Astrocyte (in vitro differentiated cells and primary cell): ENCODE data around the gene SPN. TPM values are rescaled to one million over a fixed set of nuclear protein-coding genes. Genes with fewer than 3 reads are reported as not detected.
"Not testable (repeated sequence)": the region's sequence is repeated elsewhere in the genome, so short reads cannot be mapped to it uniquely, and the experiment has no call there.

ENCODE experiments used
- DNase-seq: peaks from one replicate; pipeline ENCODE4 v3.0.0-alpha.2; 2010; ENCODE audit warnings: low read depth
- FAIRE-seq: peaks from 2 replicates; lab custom pipeline; 2011; peaks lifted over from hg19 to GRCh38; lab: Jason Lieb, UNC
- H2AFZ ChIP-seq: 2 replicates; pipeline ENCODE4 v1.6.0; 2012; ENCODE audit warnings: low read depth, low read length, inconsistent platforms
- H3K27ac ChIP-seq: 2 replicates; pipeline ENCODE4 v1.5.1; 2011; ENCODE audit warnings: low read depth, low read length, inconsistent platforms
- H3K27me3 ChIP-seq: 2 replicates; pipeline ENCODE4 v1.6.0; 2011; ENCODE audit warnings: low read length, inconsistent platforms; ENCODE audit not compliant: insufficient read depth
- H3K36me3 ChIP-seq: 2 replicates; pipeline ENCODE4 v1.5.1; 2011; ENCODE audit warnings: low read length, inconsistent platforms; ENCODE audit not compliant: insufficient read depth
- H3K4me1 ChIP-seq: 2 replicates; pipeline ENCODE4 v1.5.1; 2011; ENCODE audit warnings: low read length, inconsistent platforms; ENCODE audit not compliant: insufficient read depth
- H3K4me2 ChIP-seq: 2 replicates; pipeline ENCODE4 v1.6.0; 2012; ENCODE audit warnings: low read length, inconsistent platforms
- H3K4me3 ChIP-seq: 2 replicates; pipeline ENCODE4 v1.5.1; 2011; ENCODE audit warnings: low read depth, mild to moderate bottlenecking, low read length, inconsistent platforms; ENCODE audit not compliant: insufficient read depth
- H3K79me2 ChIP-seq: 2 replicates; pipeline ENCODE4 v1.6.0; 2012; ENCODE audit warnings: mild to moderate bottlenecking, low read length, inconsistent platforms; ENCODE audit not compliant: insufficient read depth
- H3K9ac ChIP-seq: 2 replicates; pipeline ENCODE4 v1.6.0; 2012; ENCODE audit warnings: mild to moderate bottlenecking, low read length, inconsistent platforms
- H3K9me3 ChIP-seq: 2 replicates; pipeline ENCODE4 v1.5.1; 2012; ENCODE audit warnings: low read depth, mild to moderate bottlenecking, low read length, inconsistent platforms; ENCODE audit not compliant: insufficient read depth
- H4K20me1 ChIP-seq: 2 replicates; pipeline ENCODE4 v1.6.0; 2012; ENCODE audit warnings: low read length, inconsistent platforms; ENCODE audit not compliant: insufficient read depth
- H3K27ac Mint-ChIP-seq: one replicate; pipeline ENCODE4 v1.8.0; 2021; ENCODE audit warnings: mild to moderate bottlenecking, mixed read lengths; ENCODE audit not compliant: unreplicated experiment
- H3K27me3 Mint-ChIP-seq: one replicate; pipeline ENCODE4 v1.8.0; 2021; ENCODE audit warnings: low read depth, mixed read lengths; ENCODE audit not compliant: unreplicated experiment
- H3K36me3 Mint-ChIP-seq: one replicate; pipeline ENCODE4 v1.8.0; 2021; ENCODE audit warnings: low read depth, mixed read lengths; ENCODE audit not compliant: unreplicated experiment
- H3K4me1 Mint-ChIP-seq: one replicate; pipeline ENCODE4 v1.8.0; 2021; ENCODE audit warnings: low read depth, mixed read lengths; ENCODE audit not compliant: unreplicated experiment
- H3K4me3 Mint-ChIP-seq: one replicate; pipeline ENCODE4 v1.8.0; 2021; ENCODE audit warnings: mild to moderate bottlenecking, moderate library complexity, mixed read lengths; ENCODE audit not compliant: unreplicated experiment
- H3K9me3 Mint-ChIP-seq: one replicate; pipeline ENCODE4 v1.8.0; 2021; ENCODE audit warnings: mild to moderate bottlenecking, mixed read lengths; ENCODE audit not compliant: unreplicated experiment
- CTCF ChIP-seq: IDR thresholded peaks from 2 replicates; pipeline ENCODE4 v1.5.1; 2011; ENCODE audit warnings: low read depth, mild to moderate bottlenecking, inconsistent platforms, low read length, moderate library complexity; ENCODE audit not compliant: insufficient read depth
- EZH2 ChIP-seq: IDR thresholded peaks from 2 replicates; pipeline ENCODE4 v1.6.1; 2012; ENCODE audit warnings: mild to moderate bottlenecking, low read length, inconsistent platforms; ENCODE audit not compliant: insufficient read depth
- total RNA-seq: library from RNA; stranded (reverse); gene quantifications from 2 replicates; pipeline ENCODE4 v1.2.1, GENCODE V29; 2021

SPN gene
- total RNA-seq, 1 donor from 2014 or later = 0.07 TPM

- FAIRE-seq (no peak), DNase-seq (no peak)
- peak overlapping the region; percentile 89 for H3K27ac Mint-ChIP-seq
- no peak overlapping the region for H2AFZ ChIP-seq
- no peak overlapping the region for H3K4me2 ChIP-seq
- H3K36me3 ChIP-seq = no peaks in the 10 kb centered on the region
- no peak overlapping the region for H3K9ac ChIP-seq
- TF ChIP-seq CTCF = no peak
- TF ChIP-seq EZH2 = no peak
- H3K9me3 ChIP-seq = no peaks in the 10 kb centered on the region
- peak overlapping the region; percentile 83 for H3K4me3 Mint-ChIP-seq
- no peaks in the 10 kb centered on the region for H3K79me2 ChIP-seq
- H3K36me3 Mint-ChIP-seq = no peaks in the 10 kb centered on the region
- H3K4me3 ChIP-seq = no peak overlapping the region
- peaks cover 6% of the 10 kb centered on the region for H3K4me1 ChIP-seq
- H4K20me1 ChIP-seq = no peaks in the 10 kb centered on the region
- no peaks in the 10 kb centered on the region for H3K27me3 Mint-ChIP-seq
- H3K27ac ChIP-seq = no peak overlapping the region
- peaks cover 10% of the 10 kb centered on the region for H3K4me1 Mint-ChIP-seq
- H3K9me3 Mint-ChIP-seq = peaks cover 1% of the 10 kb centered on the region
- no peaks in the 10 kb centered on the region for H3K27me3 ChIP-seq
Observed at GRCh38 chr16:29708917-29709600, 46.0 kb downstream of the SPN start.

- DNase-seq, H3K79me2 ChIP-seq, H3K27ac ChIP-seq, H3K4me3 ChIP-seq, FAIRE-seq, H3K9me3 Mint-ChIP-seq, H3K4me1 Mint-ChIP-seq, H3K36me3 ChIP-seq, H3K9ac ChIP-seq, H3K4me1 ChIP-seq, H4K20me1 ChIP-seq, H3K36me3 Mint-ChIP-seq, H3K27me3 ChIP-seq, H3K9me3 ChIP-seq, H3K27me3 Mint-ChIP-seq: not testable (repeated sequence)
- peak overlapping the region; percentile 68 for H3K4me2 ChIP-seq
- peak overlapping the region; percentile 83 for H3K4me3 Mint-ChIP-seq
- H2AFZ ChIP-seq = peak overlapping the region; percentile 62
- H3K27ac Mint-ChIP-seq = peak overlapping the region; percentile 89
Observed at GRCh38 chr16:29709657-29710056, 46.6 kb downstream of the SPN start.

DNA sequence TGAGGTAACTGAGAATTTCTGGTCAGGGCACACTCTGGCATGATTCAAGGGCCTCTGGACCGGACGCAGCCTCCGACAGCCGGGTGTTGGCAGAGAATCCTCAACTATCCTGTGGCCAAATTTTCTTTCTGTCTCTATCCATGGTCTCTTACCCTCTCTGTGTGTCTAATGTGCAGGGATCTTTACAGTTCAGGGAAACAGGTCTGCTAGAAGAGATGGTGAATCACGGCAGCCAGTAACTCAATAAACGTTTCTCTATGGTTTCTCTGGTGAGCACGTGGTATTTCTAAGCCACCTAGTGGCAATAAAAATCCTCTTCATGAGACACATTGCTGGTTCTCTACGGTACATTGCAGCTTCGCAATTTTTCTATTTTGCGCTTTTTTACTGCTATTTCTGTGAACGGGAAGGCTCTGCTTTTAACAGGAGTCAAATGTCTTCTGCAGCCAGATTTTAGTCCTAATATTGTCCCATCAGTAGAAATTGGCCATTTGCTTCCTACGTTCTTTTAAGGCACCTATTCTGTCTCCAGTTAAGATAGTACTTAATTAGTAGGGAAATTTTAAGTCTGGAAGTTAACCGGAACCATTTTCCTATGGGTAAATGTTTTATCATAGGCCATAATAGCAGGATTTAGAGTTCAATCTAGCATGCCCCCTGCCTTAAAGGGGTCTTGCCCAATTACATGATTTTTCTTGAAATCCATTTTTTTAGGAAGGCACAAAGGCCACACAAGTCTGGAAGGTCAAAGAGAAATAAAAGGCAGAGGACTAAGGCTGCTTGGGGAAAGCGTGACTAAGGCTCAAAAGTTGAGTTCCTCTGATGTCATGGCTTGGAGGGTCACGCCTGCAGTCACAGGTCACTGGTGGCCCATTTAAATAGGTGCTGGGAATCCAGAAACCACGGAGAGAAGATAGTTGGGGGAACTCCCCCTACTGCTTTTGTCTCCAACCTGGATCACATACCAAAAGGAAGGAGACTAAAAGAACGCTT lies 47.5 kb downstream of the SPN start:
- Mint-ChIP-seq H3K4me3 (peak overlapping the region; percentile 83), H3K4me1 (peaks cover 10% of the 10 kb centered on the region), H3K9me3 (peaks cover 1% of the 10 kb centered on the region), H3K27me3 (no peaks in the 10 kb centered on the region), H3K27ac (peak overlapping the region; percentile 89), H3K36me3 (no peaks in the 10 kb centered on the region)
- FAIRE-seq = peak; percentile 65
- H3K27me3 ChIP-seq = peaks cover 2% of the 10 kb centered on the region
- no peaks in the 10 kb centered on the region for H3K9me3 ChIP-seq
- peak overlapping the region; percentile 62 for H2AFZ ChIP-seq
- no peak overlapping the region for H3K27ac ChIP-seq
- no peaks in the 10 kb centered on the region for H3K36me3 ChIP-seq
- no peak overlapping the region for H3K9ac ChIP-seq
- peaks cover 6% of the 10 kb centered on the region for H3K4me1 ChIP-seq
- DNase-seq = peak; percentile 70
- no peak overlapping the region for H3K4me3 ChIP-seq
- H4K20me1 ChIP-seq = no peaks in the 10 kb centered on the region
- TF ChIP-seq CTCF = peak; percentile 83
- no peak for TF ChIP-seq EZH2
- peak overlapping the region; percentile 68 for H3K4me2 ChIP-seq
- H3K79me2 ChIP-seq = no peaks in the 10 kb centered on the region
